Parathyroid adenoma (tissue), 2 donors: Measurements from ENCODE around the gene STOM.

Source experiments
- H2AFZ ChIP-seq: fragments of 300-600 bp; sonication (generic); one replicate; pipeline ENCODE4 v1.7.0; 2017; ENCODE audit warnings: antibody characterized with exemption, mild to moderate bottlenecking
- H3K27ac ChIP-seq: fragments of 300-600 bp; sonication (generic); one replicate; pipeline ENCODE4 v1.7.0; 2017
- H3K27me3 ChIP-seq: fragments of 300-600 bp; sonication (generic); one replicate; pipeline ENCODE4 v1.7.0; 2017; ENCODE audit warnings: low read length; ENCODE audit not compliant: control insufficient read depth, insufficient read depth
- H3K36me3 ChIP-seq: fragments of 300-600 bp; sonication (generic); one replicate; pipeline ENCODE4 v1.7.0; 2017; ENCODE audit warnings: low read length; ENCODE audit not compliant: control insufficient read depth, insufficient read depth
- H3K4me1 ChIP-seq: fragments of 300-600 bp; sonication (generic); one replicate; pipeline ENCODE4 v1.7.0; 2017; ENCODE audit warnings: control low read depth
- H3K4me2 ChIP-seq: fragments of 300-600 bp; sonication (generic); one replicate; pipeline ENCODE4 v1.7.0; 2017; ENCODE audit warnings: low read length
- H3K4me3 ChIP-seq: fragments of 300-600 bp; sonication (generic); one replicate; pipeline ENCODE4 v1.7.0; 2017; ENCODE audit warnings: low read depth, low read length
- H3K79me2 ChIP-seq: fragments of 300-600 bp; sonication (generic); one replicate; pipeline ENCODE4 v1.7.0; 2017; ENCODE audit warnings: control low read depth
- H3K9ac ChIP-seq: fragments of 300-600 bp; sonication (generic); one replicate; pipeline ENCODE4 v1.7.0; 2017; ENCODE audit warnings: mild to moderate bottlenecking
- H3K9me3 ChIP-seq: fragments of 300-600 bp; sonication (generic); one replicate; pipeline ENCODE4 v1.7.0; 2017; ENCODE audit warnings: low read length; ENCODE audit not compliant: control insufficient read depth
- TF ChIP-seq, protein P1 (sequence below): fragments of 300-600 bp; sonication (generic); IDR thresholded peaks from one replicate; pipeline ENCODE4 v1.7.0; 2017; ENCODE audit warnings: antibody characterized with exemption, mild to moderate bottlenecking
- donor health status: primary hyperparathyroidism.

STOM gene

GRCh38 chr9:121323449-121324151, 46.5 kb downstream of the STOM start:
- TF ChIP-seq, protein P1, sequence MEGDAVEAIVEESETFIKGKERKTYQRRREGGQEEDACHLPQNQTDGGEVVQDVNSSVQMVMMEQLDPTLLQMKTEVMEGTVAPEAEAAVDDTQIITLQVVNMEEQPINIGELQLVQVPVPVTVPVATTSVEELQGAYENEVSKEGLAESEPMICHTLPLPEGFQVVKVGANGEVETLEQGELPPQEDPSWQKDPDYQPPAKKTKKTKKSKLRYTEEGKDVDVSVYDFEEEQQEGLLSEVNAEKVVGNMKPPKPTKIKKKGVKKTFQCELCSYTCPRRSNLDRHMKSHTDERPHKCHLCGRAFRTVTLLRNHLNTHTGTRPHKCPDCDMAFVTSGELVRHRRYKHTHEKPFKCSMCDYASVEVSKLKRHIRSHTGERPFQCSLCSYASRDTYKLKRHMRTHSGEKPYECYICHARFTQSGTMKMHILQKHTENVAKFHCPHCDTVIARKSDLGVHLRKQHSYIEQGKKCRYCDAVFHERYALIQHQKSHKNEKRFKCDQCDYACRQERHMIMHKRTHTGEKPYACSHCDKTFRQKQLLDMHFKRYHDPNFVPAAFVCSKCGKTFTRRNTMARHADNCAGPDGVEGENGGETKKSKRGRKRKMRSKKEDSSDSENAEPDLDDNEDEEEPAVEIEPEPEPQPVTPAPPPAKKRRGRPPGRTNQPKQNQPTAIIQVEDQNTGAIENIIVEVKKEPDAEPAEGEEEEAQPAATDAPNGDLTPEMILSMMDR: no peak
- H3K27ac ChIP-seq: no peak overlapping the region
- no peak overlapping the region for H2AFZ ChIP-seq
- no peak overlapping the region for H3K4me2 ChIP-seq
- no peaks in the 10 kb centered on the region for H3K36me3 ChIP-seq
- no peaks in the 10 kb centered on the region for H3K79me2 ChIP-seq
- no peaks in the 10 kb centered on the region for H3K4me1 ChIP-seq
- no peak overlapping the region for H3K9ac ChIP-seq
- no peaks in the 10 kb centered on the region for H3K9me3 ChIP-seq
- H3K4me3 ChIP-seq: no peak overlapping the region
- no peaks in the 10 kb centered on the region for H3K27me3 ChIP-seq

DNA sequence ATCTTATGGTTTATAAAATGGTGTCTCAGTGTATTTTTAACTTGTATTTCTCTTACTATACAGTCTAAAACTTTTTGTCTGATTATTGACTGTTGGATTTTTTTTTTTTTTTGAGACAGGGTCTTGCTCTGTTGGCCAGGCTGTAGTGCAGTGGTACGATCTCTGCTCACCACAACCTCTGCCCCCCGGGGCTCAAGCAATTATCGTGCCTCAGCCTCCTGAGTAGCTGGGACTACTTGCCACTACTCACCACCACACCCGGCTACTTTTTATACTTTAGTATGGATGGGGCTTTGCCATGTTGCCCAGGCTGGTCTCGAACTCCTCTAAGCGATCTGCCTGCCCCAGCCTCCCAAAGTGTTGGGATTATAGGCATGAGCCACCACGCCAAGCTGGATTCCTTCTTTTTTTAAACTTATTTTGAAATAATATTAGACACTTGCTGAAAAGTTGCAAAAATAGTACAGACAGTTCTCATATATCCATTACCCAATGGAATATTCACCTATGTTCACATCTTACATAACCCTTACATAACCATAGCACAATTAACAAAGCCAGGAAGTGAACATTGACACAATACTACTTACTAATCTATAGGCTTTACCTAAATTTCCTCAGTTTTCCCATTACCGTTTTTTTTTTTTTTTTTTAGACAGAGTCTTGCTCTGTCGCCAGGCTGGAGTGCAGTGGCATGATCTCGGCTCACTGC, 47.2 kb downstream of the STOM start:
- Histone ChIP-seq H2AFZ (no peak overlapping the region), H3K27me3 (no peaks in the 10 kb centered on the region), H3K4me1 (no peaks in the 10 kb centered on the region), H3K4me3 (no peak overlapping the region), H3K27ac (no peak overlapping the region), H3K79me2 (no peaks in the 10 kb centered on the region), H3K36me3 (no peaks in the 10 kb centered on the region), H3K9ac (no peak overlapping the region), H3K9me3 (no peaks in the 10 kb centered on the region), H3K4me2 (no peak overlapping the region)
- TF ChIP-seq, protein P1: no peak

DNA sequence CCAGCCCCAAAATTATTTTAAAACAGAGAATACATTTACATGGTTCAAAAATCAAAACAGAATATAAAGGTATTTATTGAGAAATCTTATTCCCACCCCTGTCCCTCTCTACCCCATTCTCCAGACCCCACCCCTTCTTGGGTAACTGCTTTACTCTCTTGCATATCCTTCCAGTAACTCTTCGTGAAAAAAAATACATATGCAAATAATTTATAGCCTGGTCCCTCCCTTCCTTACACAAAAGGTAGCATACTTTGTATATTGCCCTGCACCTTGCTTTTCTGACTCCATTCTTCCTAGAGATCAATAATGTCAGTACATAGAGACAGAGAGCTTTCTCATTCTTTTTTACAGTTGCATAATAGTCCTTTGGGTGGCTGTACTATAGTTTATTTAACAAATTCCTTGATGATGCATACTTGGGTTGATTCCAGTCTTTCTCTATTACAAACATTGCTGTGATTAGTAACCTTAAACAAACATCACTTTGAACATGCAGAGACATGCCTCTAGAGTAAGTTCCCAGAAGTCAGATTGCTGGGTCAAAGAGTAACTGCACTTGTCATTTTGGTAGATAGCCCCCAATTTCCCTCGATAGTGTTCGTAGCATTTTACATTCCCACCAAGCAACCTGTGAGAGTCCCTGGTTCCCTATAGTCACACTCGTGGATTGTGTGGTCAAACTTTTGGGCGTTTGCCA, 47.9 kb downstream of the STOM start:
- no peak overlapping the region for H2AFZ ChIP-seq
- H3K4me1 ChIP-seq: no peaks in the 10 kb centered on the region
- H3K79me2 ChIP-seq: no peaks in the 10 kb centered on the region
- no peaks in the 10 kb centered on the region for H3K36me3 ChIP-seq
- no peak overlapping the region for H3K9ac ChIP-seq
- TF ChIP-seq, protein P1: no peak
- H3K9me3 ChIP-seq: no peaks in the 10 kb centered on the region
- H3K27me3 ChIP-seq: no peaks in the 10 kb centered on the region
- no peak overlapping the region for H3K4me2 ChIP-seq
- no peak overlapping the region for H3K27ac ChIP-seq
- H3K4me3 ChIP-seq: no peak overlapping the region

DNA sequence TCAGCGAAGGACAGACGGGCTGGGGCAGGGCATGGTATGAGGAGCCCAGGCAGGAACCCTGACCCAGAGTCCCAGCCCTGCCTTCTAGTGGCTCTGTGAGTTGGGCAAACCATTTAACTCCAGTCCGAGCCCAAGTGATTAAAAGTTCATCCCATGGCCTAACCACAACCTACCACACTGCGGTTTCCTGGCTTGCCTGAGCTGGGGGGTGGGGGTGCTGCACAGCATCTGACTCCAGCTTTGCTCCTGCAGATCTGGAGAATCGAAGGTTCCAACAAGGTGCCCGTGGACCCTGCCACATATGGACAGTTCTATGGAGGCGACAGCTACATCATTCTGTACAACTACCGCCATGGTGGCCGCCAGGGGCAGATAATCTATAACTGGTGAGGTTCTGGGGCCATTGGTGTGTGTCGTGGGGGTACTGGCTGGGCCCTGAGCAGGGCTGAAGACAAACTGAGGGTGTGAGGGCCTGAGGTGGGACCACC, 49.0 kb downstream of the STOM start:
- Histone ChIP-seq H3K4me1 (no peaks in the 10 kb centered on the region), H3K27ac (no peak overlapping the region), H3K79me2 (no peaks in the 10 kb centered on the region), H3K27me3 (no peaks in the 10 kb centered on the region), H3K36me3 (no peaks in the 10 kb centered on the region), H3K4me3 (no peak overlapping the region), H2AFZ (no peak overlapping the region), H3K9me3 (no peaks in the 10 kb centered on the region), H3K9ac (no peak overlapping the region), H3K4me2 (no peak overlapping the region)
- TF ChIP-seq, protein P1: no peak
